ENCODE results near the gene AGPAT3. TPM values are rescaled to one million over a fixed set of nuclear protein-coding genes. Genes with fewer than 3 reads are reported as not detected.

Gene AGPAT3
- total and polyA plus RNA-seq, 10 of the 15 experiments (the other 5 are each of a cell fraction or from before 2014, with no cell fraction given), result 1.2 to 110 (median 30.8) TPM

DNA sequence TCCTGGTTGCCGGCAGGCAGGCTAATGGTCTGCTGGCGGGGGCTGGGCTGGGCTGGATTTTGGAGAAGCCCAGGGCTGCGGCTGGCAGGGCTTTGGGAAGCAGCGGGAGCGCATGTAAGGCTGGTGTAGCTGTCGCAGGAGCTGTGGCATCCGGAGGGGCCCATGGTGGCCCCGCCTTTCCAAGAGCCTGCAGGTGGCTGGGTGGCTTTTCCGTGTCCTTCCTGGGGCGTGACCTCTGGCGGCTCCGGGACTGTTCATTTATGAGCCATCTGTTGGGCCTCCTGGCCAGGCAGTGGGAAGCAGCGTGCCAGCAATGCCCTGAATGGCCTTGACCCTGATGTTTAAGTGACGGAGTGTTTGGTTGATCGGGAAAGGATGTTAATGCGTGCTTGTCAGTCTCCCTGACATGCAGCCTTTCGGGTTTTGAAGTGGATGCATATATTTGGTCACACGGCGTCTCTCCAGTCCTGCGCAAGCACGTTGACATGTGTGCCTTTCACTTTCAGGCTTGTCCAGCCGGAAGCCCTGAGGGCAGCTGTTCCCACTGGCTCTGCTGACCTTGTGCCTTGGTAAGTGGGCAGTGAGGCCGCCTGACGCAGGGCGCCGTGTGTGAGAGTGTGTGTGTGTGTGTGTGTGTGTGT lies 38.5 kb downstream of the AGPAT3 start (continued):
- TF ChIP-seq, protein P1, sequence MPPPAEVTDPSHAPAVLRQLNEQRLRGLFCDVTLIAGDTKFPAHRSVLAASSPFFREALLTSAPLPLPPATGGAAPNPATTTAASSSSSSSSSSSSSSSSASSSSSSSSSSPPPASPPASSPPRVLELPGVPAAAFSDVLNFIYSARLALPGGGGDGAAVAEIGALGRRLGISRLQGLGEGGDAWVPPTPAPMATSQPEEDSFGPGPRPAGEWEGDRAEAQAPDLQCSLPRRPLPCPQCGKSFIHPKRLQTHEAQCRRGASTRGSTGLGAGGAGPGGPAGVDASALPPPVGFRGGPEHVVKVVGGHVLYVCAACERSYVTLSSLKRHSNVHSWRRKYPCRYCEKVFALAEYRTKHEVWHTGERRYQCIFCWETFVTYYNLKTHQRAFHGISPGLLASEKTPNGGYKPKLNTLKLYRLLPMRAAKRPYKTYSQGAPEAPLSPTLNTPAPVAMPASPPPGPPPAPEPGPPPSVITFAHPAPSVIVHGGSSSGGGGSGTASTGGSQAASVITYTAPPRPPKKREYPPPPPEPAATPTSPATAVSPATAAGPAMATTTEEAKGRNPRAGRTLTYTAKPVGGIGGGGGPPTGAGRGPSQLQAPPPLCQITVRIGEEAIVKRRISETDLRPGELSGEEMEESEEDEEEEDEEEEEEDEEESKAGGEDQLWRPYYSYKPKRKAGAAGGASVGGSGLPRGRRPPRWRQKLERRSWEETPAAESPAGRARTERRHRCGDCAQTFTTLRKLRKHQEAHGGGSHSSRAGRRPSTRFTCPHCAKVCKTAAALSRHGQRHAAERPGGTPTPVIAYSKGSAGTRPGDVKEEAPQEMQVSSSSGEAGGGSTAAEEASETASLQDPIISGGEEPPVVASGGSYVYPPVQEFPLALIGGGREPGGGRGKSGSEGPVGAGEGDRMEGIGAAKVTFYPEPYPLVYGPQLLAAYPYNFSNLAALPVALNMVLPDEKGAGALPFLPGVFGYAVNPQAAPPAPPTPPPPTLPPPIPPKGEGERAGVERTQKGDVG (CRISPR knock-in tag; IDR thresholded peaks at IDR 0.05), result no peak
- TF ChIP-seq LARP7 (IDR thresholded peaks at IDR 0.05), result no peak
- no peak for TF ChIP-seq ATF7 (IDR thresholded peaks at IDR 0.05; ENCODE audit: low read depth)
- TF ChIP-seq BMI1 (IDR thresholded peaks at IDR 0.05; ENCODE audit: borderline replicate concordance), result no peak
- no peak for TF ChIP-seq SIN3A (IDR thresholded peaks at IDR 0.05; ENCODE audit: low read depth, low read length)

DNA sequence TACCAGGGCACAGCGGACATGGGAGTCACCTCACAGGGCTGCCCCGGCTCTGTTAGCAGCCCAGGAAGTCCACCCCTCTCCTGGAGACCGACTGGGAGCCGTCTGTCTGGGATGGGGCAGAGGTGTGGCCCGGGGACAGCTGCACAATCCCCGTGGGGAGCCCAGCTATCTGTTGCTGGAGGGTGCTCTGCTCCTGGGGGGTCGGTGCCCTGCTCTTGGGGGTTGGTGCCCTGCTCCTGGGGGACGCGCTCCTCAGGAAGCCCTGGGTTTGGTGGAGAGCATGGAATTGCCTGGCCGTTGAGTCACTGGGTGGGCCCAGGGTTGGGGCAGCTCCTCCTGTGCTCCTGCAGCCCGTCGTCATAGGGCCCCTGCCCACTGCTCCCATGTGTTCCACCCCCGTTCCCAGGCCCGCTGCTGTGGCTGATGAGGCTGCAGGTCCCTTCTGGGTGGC lies 39.3 kb downstream of the AGPAT3 start:
- no peak for ATAC-seq
- SMC1A ChIA-PET (ENCODE audit: uncharacterized antibody, unreplicated experiment), result interaction anchor here (1.4 kb wide), 1 partner anchor 16 kb away, joined by 3 read pairs; no protein-coding TSS in a partner anchor
- TF ChIP-seq POLR2A (IDR thresholded peaks at IDR 0.05; ENCODE audit: low read depth, low read length) (no peak), NR2F1 (conservative IDR thresholded peaks at IDR 0.05) (no peak), RCOR1 (conservative IDR thresholded peaks at IDR 0.05; ENCODE audit: low read depth, low read length) (no peak), POLR2AphosphoS5 (IDR thresholded peaks at IDR 0.05; ENCODE audit: low read length) (no peak), STAT3 (IDR thresholded peaks at IDR 0.05; ENCODE audit: low read depth, low read length) (no peak), ZSCAN29 (IDR thresholded peaks at IDR 0.05) (no peak), TARDBP (IDR thresholded peaks at IDR 0.05; ENCODE audit: borderline replicate concordance) (no peak), MTA2 (IDR thresholded peaks at IDR 0.05; ENCODE audit: low read depth) (no peak), TCF7 (IDR thresholded peaks at IDR 0.05; ENCODE audit: borderline replicate concordance) (no peak)
- TF ChIP-seq, protein P2, sequence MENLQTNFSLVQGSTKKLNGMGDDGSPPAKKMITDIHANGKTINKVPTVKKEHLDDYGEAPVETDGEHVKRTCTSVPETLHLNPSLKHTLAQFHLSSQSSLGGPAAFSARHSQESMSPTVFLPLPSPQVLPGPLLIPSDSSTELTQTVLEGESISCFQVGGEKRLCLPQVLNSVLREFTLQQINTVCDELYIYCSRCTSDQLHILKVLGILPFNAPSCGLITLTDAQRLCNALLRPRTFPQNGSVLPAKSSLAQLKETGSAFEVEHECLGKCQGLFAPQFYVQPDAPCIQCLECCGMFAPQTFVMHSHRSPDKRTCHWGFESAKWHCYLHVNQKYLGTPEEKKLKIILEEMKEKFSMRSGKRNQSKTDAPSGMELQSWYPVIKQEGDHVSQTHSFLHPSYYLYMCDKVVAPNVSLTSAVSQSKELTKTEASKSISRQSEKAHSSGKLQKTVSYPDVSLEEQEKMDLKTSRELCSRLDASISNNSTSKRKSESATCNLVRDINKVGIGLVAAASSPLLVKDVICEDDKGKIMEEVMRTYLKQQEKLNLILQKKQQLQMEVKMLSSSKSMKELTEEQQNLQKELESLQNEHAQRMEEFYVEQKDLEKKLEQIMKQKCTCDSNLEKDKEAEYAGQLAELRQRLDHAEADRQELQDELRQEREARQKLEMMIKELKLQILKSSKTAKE (IDR thresholded peaks at IDR 0.05; ENCODE audit: low read depth, poor library complexity, severe bottlenecking), result no peak
- TF ChIP-seq, protein P3, sequence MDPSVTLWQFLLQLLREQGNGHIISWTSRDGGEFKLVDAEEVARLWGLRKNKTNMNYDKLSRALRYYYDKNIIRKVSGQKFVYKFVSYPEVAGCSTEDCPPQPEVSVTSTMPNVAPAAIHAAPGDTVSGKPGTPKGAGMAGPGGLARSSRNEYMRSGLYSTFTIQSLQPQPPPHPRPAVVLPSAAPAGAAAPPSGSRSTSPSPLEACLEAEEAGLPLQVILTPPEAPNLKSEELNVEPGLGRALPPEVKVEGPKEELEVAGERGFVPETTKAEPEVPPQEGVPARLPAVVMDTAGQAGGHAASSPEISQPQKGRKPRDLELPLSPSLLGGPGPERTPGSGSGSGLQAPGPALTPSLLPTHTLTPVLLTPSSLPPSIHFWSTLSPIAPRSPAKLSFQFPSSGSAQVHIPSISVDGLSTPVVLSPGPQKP (IDR thresholded peaks at IDR 0.05; ENCODE audit: low read depth, low read length), result no peak
- TF ChIP-seq, protein P4, sequence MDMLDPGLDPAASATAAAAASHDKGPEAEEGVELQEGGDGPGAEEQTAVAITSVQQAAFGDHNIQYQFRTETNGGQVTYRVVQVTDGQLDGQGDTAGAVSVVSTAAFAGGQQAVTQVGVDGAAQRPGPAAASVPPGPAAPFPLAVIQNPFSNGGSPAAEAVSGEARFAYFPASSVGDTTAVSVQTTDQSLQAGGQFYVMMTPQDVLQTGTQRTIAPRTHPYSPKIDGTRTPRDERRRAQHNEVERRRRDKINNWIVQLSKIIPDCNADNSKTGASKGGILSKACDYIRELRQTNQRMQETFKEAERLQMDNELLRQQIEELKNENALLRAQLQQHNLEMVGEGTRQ (IDR thresholded peaks at IDR 0.05; ENCODE audit: borderline replicate concordance, low read depth, low read length), result no peak

More for the DNA sequence above, 39.3 kb downstream of the AGPAT3 start:
- H3K36me3 ChIP-seq (ENCODE audit: control insufficient read depth in 2 of 2, insufficient read depth in 2 of 2, low read length in 1 of 2), result peaks cover 9 to 16% of the 10 kb centered on the region in 2 experiments
- no peak overlapping the region for H2AFZ ChIP-seq (ENCODE audit: control insufficient read depth, low read depth, low read length)
- H3K9me3 ChIP-seq (replicated peaks; ENCODE audit: control insufficient read depth, insufficient read depth, low read length), result no peaks in the 10 kb centered on the region
- no peak overlapping the region for H3K4me3 ChIP-seq
- no peaks in the 10 kb centered on the region for H3K27me3 ChIP-seq (replicated peaks in 1 of 2; ENCODE audit: control insufficient read depth in 2 of 2, insufficient read depth in 2 of 2, low read length in 1 of 2)
- peaks cover 23% of the 10 kb centered on the region for H3K79me2 ChIP-seq (ENCODE audit: control insufficient read depth, insufficient read depth, low read length)
- no peak overlapping the region for H3K27ac ChIP-seq (ENCODE audit: control insufficient read depth, insufficient read depth)
- H4K20me1 ChIP-seq (ENCODE audit: control insufficient read depth, insufficient read depth), result no peaks in the 10 kb centered on the region
- WGBS (ENCODE audit: insufficient coverage, insufficient replicate concordance, low lambda C conversion rate, missing lambda C conversion rate), result 93% methylated on average over 11 of the region's 14 CpGs
- no peak for FAIRE-seq
- H3K9ac ChIP-seq (ENCODE audit: control insufficient read depth, insufficient read depth, low read length), result no peak overlapping the region
- CTCF ChIA-PET, result no interaction called here
- intact Hi-C loops (cut with micrococcal nuclease; ENCODE audit: unreplicated experiment) (no loop called here), in situ Hi-C loops (cut with MboI) (no loop called here)
- no peaks in the 10 kb centered on the region for H3K4me1 ChIP-seq (ENCODE audit: control insufficient read depth, insufficient read depth, low read length)
- no peak overlapping the region for H3K4me2 ChIP-seq (ENCODE audit: control insufficient read depth, insufficient read depth)
- DNase-seq (ENCODE audit: low read depth, low spot score), result no peak
- no TSS peak for BruUV-seq (replicated peaks)
- RAD21 ChIA-PET (ENCODE audit: unreplicated experiment), result interaction anchor here (1.1 kb wide), 1 partner anchor 20 kb away, joined by 4 read pairs; no protein-coding TSS in a partner anchor
- POLR2A ChIA-PET, result interaction anchor here (1.3 kb wide), 1 partner anchor 10 kb away, joined by 5 read pairs; no protein-coding TSS in a partner anchor
